ENCODE measurements around the gene FILIP1. TPM values are rescaled to one million over a fixed set of nuclear protein-coding genes. Genes with fewer than 3 reads are reported as not detected.

The FILIP1 gene
- total RNA-seq, 2 experiments from 2014 or later, result not detected

GRCh38 chr6:75280131-75280855 lies 213.3 kb downstream of the FILIP1 start:
- BruUV-seq (replicated peaks), result no TSS peak
- CTCF ChIA-PET (ENCODE audit: unreplicated experiment), result no interaction called here
- peaks cover 11% of the 10 kb centered on the region; the same call in 1 of the 2 replicates for H3K36me3 ChIP-seq (ENCODE audit: insufficient read depth, low read length)
- H2AFZ ChIP-seq (ENCODE audit: low read length), result no peak overlapping the region
- H3K4me2 ChIP-seq (ENCODE audit: low read length), result 0 out of 2 replicates have a peak overlapping the region, but pooled peaks have one; percentile 8
- no peak overlapping the region for H3K27ac ChIP-seq (ENCODE audit: low read depth, low read length, poor library complexity, severe bottlenecking)
- intact Hi-C loops (cut with micrococcal nuclease; ENCODE audit: unreplicated experiment), result no loop called here
- no peaks in the 10 kb centered on the region for H3K9me3 ChIP-seq (ENCODE audit: low read length)
- H3K9me2 ChIP-seq (ENCODE audit: insufficient read depth, low read length), result no peaks in the 10 kb centered on the region
- TF ChIP-seq EZH2phosphoT487 (IDR thresholded peaks at IDR 0.05; ENCODE audit: borderline replicate concordance, low read depth, low read length) (no peak), CTCF (conservative IDR thresholded peaks at IDR 0.05; ENCODE audit: low read length) (no peak)
- H3K4me3 ChIP-seq (ENCODE audit: low read depth, low read length, poor library complexity, severe bottlenecking), result no peak overlapping the region
- DNase-seq (ENCODE audit: low spot score), result no peak
- H3K79me2 ChIP-seq (ENCODE audit: insufficient read depth, low read depth, low read length), result peaks cover 96% of the 10 kb centered on the region
- peaks cover 15% of the 10 kb centered on the region for H3K4me1 ChIP-seq (ENCODE audit: insufficient read depth, low read length, poor library complexity, severe bottlenecking)
- POLR2A ChIA-PET, result interaction anchor here (0.9 to 1.5 kb wide), 3 partner anchors 10 to 28 kb away, joined by 3 to 4 read pairs (median 4); no protein-coding TSS in a partner anchor
- H4K20me1 ChIP-seq (ENCODE audit: insufficient read depth, low read length), result peaks cover 22% of the 10 kb centered on the region

GRCh38 chr6:75279418-75279817 lies 214.2 kb downstream of the FILIP1 start:
- BruUV-seq (replicated peaks), result no TSS peak
- Histone ChIP-seq H3K4me2 (ENCODE audit: low read length) (no peak overlapping the region), H3K36me3 (ENCODE audit: insufficient read depth, low read length) (peaks cover 14% of the 10 kb centered on the region), H3K9me2 (ENCODE audit: insufficient read depth, low read length) (no peaks in the 10 kb centered on the region), H3K27ac (ENCODE audit: low read depth, low read length, poor library complexity, severe bottlenecking) (no peak overlapping the region), H3K79me2 (ENCODE audit: insufficient read depth, low read depth, low read length) (peaks cover 97% of the 10 kb centered on the region), H3K4me1 (ENCODE audit: insufficient read depth, low read length, poor library complexity, severe bottlenecking) (peaks cover 16% of the 10 kb centered on the region), H2AFZ (ENCODE audit: low read length) (no peak overlapping the region), H4K20me1 (ENCODE audit: insufficient read depth, low read length) (peaks cover 22% of the 10 kb centered on the region), H3K4me3 (ENCODE audit: low read depth, low read length, poor library complexity, severe bottlenecking) (no peak overlapping the region), H3K9me3 (ENCODE audit: low read length) (no peaks in the 10 kb centered on the region)
- ChIA-PET CTCF (ENCODE audit: unreplicated experiment) (interaction anchor here (0.9 kb wide), 1 partner anchor 11 kb away, joined by 4 read pairs; no protein-coding TSS in a partner anchor), POLR2A (interaction anchor here (0.7 to 1.5 kb wide), 4 partner anchors 8 to 20 kb away, joined by 3 to 4 read pairs (median 4); no protein-coding TSS in a partner anchor)
- DNase-seq (ENCODE audit: low spot score), result no peak
- no peak for TF ChIP-seq CTCF (conservative IDR thresholded peaks at IDR 0.05; ENCODE audit: low read length)
- TF ChIP-seq EZH2phosphoT487 (IDR thresholded peaks at IDR 0.05; ENCODE audit: borderline replicate concordance, low read depth, low read length), result no peak
- intact Hi-C loops (cut with micrococcal nuclease; ENCODE audit: unreplicated experiment), result no loop called here

Measured in OCI-LY7 (cell line).